Naive thymus-derived CD4-positive, alpha-beta T cell (primary cell): ENCODE data around the gene SURF1. TPM values are rescaled to one million over a fixed set of nuclear protein-coding genes. Genes with fewer than 3 reads are reported as not detected.

ENCODE experiments used
- ATAC-seq: fragments of 150-1000 bp; cut with Tn5 transposase; 2 replicates; pipeline ENCODE4 v1.10.0; 2021; ENCODE audit warnings: mild to moderate bottlenecking, moderate library complexity
- CTCF ChIA-PET: fragments of 350-600 bp; sonication (Branson Sonifier 250); formaldehyde crosslinking; loops from one replicate; lab custom pipeline; 2021; ENCODE audit warnings: antibody characterized with exemption; lab: Charles Lee
- POLR2A ChIA-PET: fragments of 350-600 bp; sonication (Branson Sonifier 250); formaldehyde crosslinking; loops from one replicate; lab custom pipeline; 2021; ENCODE audit warnings: antibody characterized with exemption, inconsistent platforms; lab: Charles Lee
- DNase-seq, 9 donors: peaks; one replicate each; pipeline versions ENCODE4 v3.0.0 to v3.0.0-alpha.2; 2020 to 2022; ENCODE audit warnings: mixed read lengths in 1 of 9
- H3K27ac ChIP-seq: one replicate; pipeline ENCODE4 v1.7.0; 2013; ENCODE audit warnings: mild to moderate bottlenecking, low read depth, low read length, moderate library complexity
- H3K27me3 ChIP-seq, 2 donors: one replicate each; pipeline ENCODE4 v1.7.0; 2013; ENCODE audit warnings: low read length in 2 of 2, mild to moderate bottlenecking in 2 of 2, moderate library complexity in 2 of 2; ENCODE audit not compliant: control insufficient read depth in 2 of 2, insufficient read depth in 2 of 2
- H3K36me3 ChIP-seq, 3 experiments: 1 replicate in 2 of 3; 2 replicates in 1 of 3; pipeline ENCODE4 v1.7.0; 2013; ENCODE audit warnings: low read length in 3 of 3, mild to moderate bottlenecking in 3 of 3, moderate library complexity in 1 of 3; ENCODE audit not compliant: insufficient read depth in 3 of 3, control insufficient read depth in 2 of 3
- H3K4me1 ChIP-seq, 2 donors: one replicate each; pipeline ENCODE4 v1.7.0; 2013; ENCODE audit warnings: low read length in 2 of 2, mild to moderate bottlenecking in 2 of 2, moderate library complexity in 1 of 2; ENCODE audit not compliant: control insufficient read depth in 2 of 2, insufficient read depth in 2 of 2
- H3K4me3 ChIP-seq: 2 replicates; pipeline ENCODE4 v1.7.0; 2013; ENCODE audit warnings: mild to moderate bottlenecking, low read length
- H3K9me3 ChIP-seq, 3 experiments: 1 replicate in 2 of 3; 2 replicates in 1 of 3; pipeline ENCODE4 v1.7.0; 2013; ENCODE audit warnings: low read length in 3 of 3; ENCODE audit not compliant: control insufficient read depth in 2 of 3
- H3K27ac Mint-ChIP-seq, 9 donors: one replicate each; pipeline ENCODE4 v1.8.0; 2020 to 2022; ENCODE audit warnings: mixed read lengths in 9 of 9, mild to moderate bottlenecking in 8 of 9, moderate library complexity in 5 of 9, inconsistent platforms in 2 of 9
- H3K27me3 Mint-ChIP-seq, 5 donors: one replicate each; pipeline ENCODE4 v1.8.0; 2021 to 2022; ENCODE audit warnings: mixed read lengths in 5 of 5, mild to moderate bottlenecking in 1 of 5
- H3K36me3 Mint-ChIP-seq, 5 donors: one replicate each; pipeline ENCODE4 v1.8.0; 2020 to 2022; ENCODE audit warnings: mixed read lengths in 5 of 5, mild to moderate bottlenecking in 3 of 5, inconsistent platforms in 1 of 5
- H3K4me1 Mint-ChIP-seq, 7 donors: one replicate each; pipeline ENCODE4 v1.8.0; 2020 to 2022; ENCODE audit warnings: mixed read lengths in 7 of 7, mild to moderate bottlenecking in 3 of 7, inconsistent platforms in 1 of 7
- H3K4me3 Mint-ChIP-seq, 10 donors: one replicate each; pipeline ENCODE4 v1.8.0; 2020 to 2022; ENCODE audit warnings: mild to moderate bottlenecking in 10 of 10, mixed read lengths in 10 of 10, moderate library complexity in 6 of 10, inconsistent platforms in 2 of 10
- H3K9me3 Mint-ChIP-seq, 11 donors: one replicate each; pipeline ENCODE4 v1.8.0; 2020 to 2022; ENCODE audit warnings: mixed read lengths in 11 of 11, mild to moderate bottlenecking in 4 of 11, inconsistent platforms in 1 of 11, moderate library complexity in 1 of 11
- intact Hi-C, 2 donors: fragments of 100-400 bp; cut with micrococcal nuclease; formaldehyde crosslinking; loops; one replicate each; pipeline ENCODE4 v1.15.1; 2023
- polyA plus RNA-seq, 2 donors: library from polyadenylated mRNA; unstranded; fragments of 300-500 nt; fragmentation: Illumina TruSeq; gene quantifications; one replicate each; pipeline ENCODE4 v1.2.3, GENCODE V29; 2021
- total RNA-seq, 6 experiments: library from RNA in 5 of 6; stranded (reverse) in 5 of 6; gene quantifications; 1 replicate in 5 of 6; 2 replicates in 1 of 6; pipeline ENCODE4 v1.2.3 and lab custom pipeline; 2021 to 2026

The SURF1 gene
- total and polyA plus RNA-seq, 7 experiments from 2014 or later, result 40.5 to 128 (median 53.3) TPM

DNA sequence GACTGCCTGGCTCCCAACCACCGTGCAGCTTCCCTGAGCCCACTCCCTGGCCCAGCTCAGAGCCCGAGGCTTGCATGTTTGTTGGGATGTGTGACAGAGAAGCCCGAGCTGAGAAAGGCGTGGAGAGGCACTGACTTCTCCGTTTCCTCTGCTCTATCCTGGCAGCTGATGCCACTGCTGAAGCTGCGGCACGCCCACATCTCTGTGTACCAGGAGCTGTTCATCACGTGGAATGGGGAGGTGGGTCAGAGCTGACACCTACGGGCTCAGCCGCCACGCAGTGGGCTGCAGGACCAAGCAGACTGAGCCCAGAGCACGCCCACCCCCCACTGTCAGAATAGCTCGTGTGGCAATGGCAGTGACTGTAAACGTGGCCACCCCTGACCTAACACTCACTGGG is 29.2 kb upstream of the SURF1 start:
- CTCF ChIA-PET, result no interaction called here
- intact Hi-C loops, result no loop called here
- POLR2A ChIA-PET, result interaction anchor here (1.0 kb wide), 1 partner anchor 32 kb away, joined by 3 read pairs; the partner anchor contains the start of gene REXO4

DNA sequence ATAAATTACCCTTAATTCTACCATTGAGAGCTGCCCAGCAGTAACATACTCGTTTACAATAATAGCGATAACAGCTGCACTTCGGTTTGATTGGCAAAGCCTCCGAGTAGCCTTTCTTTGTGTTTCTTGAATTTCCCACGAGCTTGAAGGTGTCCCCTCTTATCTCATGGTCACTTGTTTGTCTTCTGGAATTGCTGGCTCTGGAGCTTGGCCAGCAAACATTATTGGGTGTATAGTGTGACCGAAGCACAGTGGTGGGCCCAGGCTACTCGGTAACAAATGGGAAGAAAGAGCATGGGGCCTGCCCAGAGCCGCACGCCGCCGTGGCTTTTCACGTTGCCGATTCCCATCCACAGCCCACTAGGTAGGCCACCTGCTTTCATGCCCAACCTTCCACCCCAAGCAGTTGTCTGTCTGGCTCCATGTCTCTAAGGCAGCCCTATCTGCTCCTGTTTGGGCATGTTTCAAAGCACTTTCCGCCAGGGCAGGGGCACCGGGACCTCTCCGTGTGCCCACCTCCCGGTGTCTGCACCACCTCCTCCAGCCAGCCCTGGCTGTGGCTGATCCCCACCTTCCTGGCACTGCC is 28.5 kb upstream of the SURF1 start:
- intact Hi-C loops, result no loop called here
- CTCF ChIA-PET, result no interaction called here
- Mint-ChIP-seq H3K36me3 (no peaks in the 10 kb centered on the region), H3K4me1 (no peaks in the 10 kb centered on the region), H3K27me3 (peaks cover 0 to 5% (median 0%) of the 10 kb centered on the region in 5 donors), H3K9me3 (no peaks in the 10 kb centered on the region), H3K4me3 (no peak overlapping the region), H3K27ac (no peak overlapping the region)
- no peaks in the 10 kb centered on the region for H3K9me3 ChIP-seq
- no peaks in the 10 kb centered on the region for H3K4me1 ChIP-seq
- no peaks in the 10 kb centered on the region for H3K36me3 ChIP-seq
- no peak for ATAC-seq
- POLR2A ChIA-PET, result interaction anchor here (1.0 kb wide), 1 partner anchor 33 kb away, joined by 3 read pairs; the partner anchor contains the start of gene REXO4
- H3K4me3 ChIP-seq, result no peak overlapping the region
- DNase-seq, result no peak
- no peak overlapping the region for H3K27ac ChIP-seq
- no peaks in the 10 kb centered on the region for H3K27me3 ChIP-seq

More for the DNA sequence above, 29.2 kb upstream of the SURF1 start:
- no peaks in the 10 kb centered on the region for H3K4me1 Mint-ChIP-seq
- no peaks in the 10 kb centered on the region for H3K9me3 Mint-ChIP-seq
- H3K4me3 Mint-ChIP-seq, result no peak overlapping the region
- H3K27ac ChIP-seq, result no peak overlapping the region
- H3K4me1 ChIP-seq, result no peaks in the 10 kb centered on the region
- H3K9me3 ChIP-seq, result no peaks in the 10 kb centered on the region
- H3K27ac Mint-ChIP-seq, result no peak overlapping the region
- H3K36me3 ChIP-seq, result no peaks in the 10 kb centered on the region
- no peak for ATAC-seq
- no peaks in the 10 kb centered on the region for H3K27me3 ChIP-seq
- peaks cover 0 to 6% (median 0%) of the 10 kb centered on the region in 5 donors for H3K27me3 Mint-ChIP-seq
- H3K36me3 Mint-ChIP-seq, result no peaks in the 10 kb centered on the region
- H3K4me3 ChIP-seq, result no peak overlapping the region
- no peak for DNase-seq

DNA sequence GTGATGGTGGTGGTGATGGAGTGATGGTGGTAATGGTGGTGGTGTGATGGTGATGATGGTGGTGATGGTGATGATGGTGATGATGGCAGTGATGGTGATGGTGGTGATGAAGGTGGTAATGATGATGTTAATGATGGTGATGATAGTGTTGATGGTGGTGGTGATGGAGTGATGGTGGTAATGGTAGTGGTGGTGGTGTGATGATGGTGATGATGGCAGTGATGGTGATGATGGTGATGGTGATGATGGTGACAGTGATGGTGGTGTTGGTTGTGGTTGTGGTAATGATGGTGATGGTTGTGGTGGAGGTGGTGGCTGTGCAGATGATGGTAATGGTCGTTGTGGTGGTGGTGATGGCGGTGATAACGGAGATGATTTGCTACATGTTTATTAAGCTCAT is 27.2 kb upstream of the SURF1 start:
- Histone ChIP-seq H3K9me3 (no peaks in the 10 kb centered on the region), H3K4me1 (no peaks in the 10 kb centered on the region), H3K36me3 (no peaks in the 10 kb centered on the region), H3K4me3 (no peak overlapping the region), H3K27ac (no peak overlapping the region), H3K27me3 (no peaks in the 10 kb centered on the region)
- Mint-ChIP-seq H3K9me3 (no peaks in the 10 kb centered on the region), H3K27me3 (no peaks in the 10 kb centered on the region), H3K4me1 (no peaks in the 10 kb centered on the region), H3K36me3 (no peaks in the 10 kb centered on the region), H3K4me3 (no peak overlapping the region), H3K27ac (no peak overlapping the region)
- CTCF ChIA-PET, result no interaction called here
- intact Hi-C loops, result no loop called here
- DNase-seq, result no peak
- no peak for ATAC-seq
- POLR2A ChIA-PET, result no interaction called here

DNA sequence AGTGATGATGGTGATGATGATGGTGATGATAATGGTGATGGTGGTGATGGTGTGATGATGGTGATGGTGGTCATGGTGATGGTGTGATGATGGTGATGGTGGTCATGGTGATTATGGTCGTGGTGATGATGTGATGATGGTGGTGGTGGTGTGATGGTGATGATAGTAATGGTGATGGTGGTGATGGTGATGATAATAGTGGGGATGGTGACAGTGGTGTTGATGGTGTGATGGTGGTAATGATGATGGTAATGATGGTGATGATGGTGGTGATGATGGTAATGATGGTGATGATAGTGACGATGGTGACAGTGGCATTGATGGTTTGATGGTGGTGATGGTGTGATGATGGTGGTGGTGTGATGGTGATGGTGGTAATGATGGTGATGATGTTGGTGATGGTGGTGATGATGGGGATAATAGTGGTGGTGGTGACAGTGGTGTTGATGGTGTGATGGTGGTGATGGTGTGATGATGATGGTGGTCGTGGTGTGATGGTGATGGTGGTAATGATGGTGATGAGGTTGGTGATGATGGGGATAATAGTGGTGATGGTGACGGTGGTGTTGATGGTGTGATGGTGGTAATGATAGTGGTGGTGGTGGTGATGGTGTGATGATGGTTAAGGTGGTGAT is 26.3 kb upstream of the SURF1 start:
- Histone ChIP-seq H3K9me3 (no peaks in the 10 kb centered on the region), H3K27ac (no peak overlapping the region), H3K4me1 (no peaks in the 10 kb centered on the region), H3K36me3 (no peaks in the 10 kb centered on the region), H3K27me3 (no peaks in the 10 kb centered on the region), H3K4me3 (no peak overlapping the region)
- Mint-ChIP-seq H3K4me1 (no peaks in the 10 kb centered on the region), H3K27ac (no peak overlapping the region), H3K9me3 (no peaks in the 10 kb centered on the region), H3K4me3 (no peak overlapping the region), H3K36me3 (no peaks in the 10 kb centered on the region), H3K27me3 (no peaks in the 10 kb centered on the region)
- CTCF ChIA-PET, result no interaction called here
- POLR2A ChIA-PET, result no interaction called here
- ATAC-seq (no peak), DNase-seq (no peak)
- intact Hi-C loops, result no loop called here

DNA sequence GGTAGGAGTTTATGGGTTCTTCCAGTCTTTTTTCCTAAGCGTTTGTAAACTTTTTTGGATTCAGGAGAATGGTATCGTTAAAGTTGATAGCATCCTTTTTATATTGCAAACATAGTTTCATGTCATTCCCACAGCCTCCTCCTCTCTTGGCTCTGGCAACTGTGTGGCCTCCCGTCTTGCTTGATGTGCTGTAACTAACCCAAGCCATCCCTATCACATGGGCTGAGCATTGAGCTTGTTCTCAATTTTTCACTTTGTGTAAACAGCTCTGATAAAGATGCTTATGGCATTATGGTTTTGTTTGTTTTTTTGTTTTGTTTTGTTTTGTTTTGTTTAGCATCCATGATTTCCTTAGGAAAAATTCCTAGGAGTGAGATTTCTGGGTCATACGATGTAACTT is 24.4 kb upstream of the SURF1 start:
- Histone ChIP-seq H3K27ac (no peak overlapping the region), H3K4me1 (peaks cover 0 to 5% of the 10 kb centered on the region in 2 donors), H3K4me3 (no peak overlapping the region), H3K9me3 (no peaks in the 10 kb centered on the region), H3K36me3 (no peaks in the 10 kb centered on the region), H3K27me3 (no peaks in the 10 kb centered on the region)
- Mint-ChIP-seq H3K4me1 (peaks cover 0 to 7% (median 0%) of the 10 kb centered on the region in 7 donors), H3K4me3 (no peak overlapping the region), H3K27me3 (peaks cover 0 to 4% (median 0%) of the 10 kb centered on the region in 5 donors), H3K27ac (no peak overlapping the region), H3K36me3 (no peaks in the 10 kb centered on the region), H3K9me3 (no peaks in the 10 kb centered on the region)
- ATAC-seq (no peak), DNase-seq (no peak)
- POLR2A ChIA-PET, result no interaction called here
- CTCF ChIA-PET, result interaction anchor here (0.6 kb wide), 1 partner anchor 72 kb away, joined by 3 read pairs; no protein-coding TSS in a partner anchor
- intact Hi-C loops, result no loop called here

DNA sequence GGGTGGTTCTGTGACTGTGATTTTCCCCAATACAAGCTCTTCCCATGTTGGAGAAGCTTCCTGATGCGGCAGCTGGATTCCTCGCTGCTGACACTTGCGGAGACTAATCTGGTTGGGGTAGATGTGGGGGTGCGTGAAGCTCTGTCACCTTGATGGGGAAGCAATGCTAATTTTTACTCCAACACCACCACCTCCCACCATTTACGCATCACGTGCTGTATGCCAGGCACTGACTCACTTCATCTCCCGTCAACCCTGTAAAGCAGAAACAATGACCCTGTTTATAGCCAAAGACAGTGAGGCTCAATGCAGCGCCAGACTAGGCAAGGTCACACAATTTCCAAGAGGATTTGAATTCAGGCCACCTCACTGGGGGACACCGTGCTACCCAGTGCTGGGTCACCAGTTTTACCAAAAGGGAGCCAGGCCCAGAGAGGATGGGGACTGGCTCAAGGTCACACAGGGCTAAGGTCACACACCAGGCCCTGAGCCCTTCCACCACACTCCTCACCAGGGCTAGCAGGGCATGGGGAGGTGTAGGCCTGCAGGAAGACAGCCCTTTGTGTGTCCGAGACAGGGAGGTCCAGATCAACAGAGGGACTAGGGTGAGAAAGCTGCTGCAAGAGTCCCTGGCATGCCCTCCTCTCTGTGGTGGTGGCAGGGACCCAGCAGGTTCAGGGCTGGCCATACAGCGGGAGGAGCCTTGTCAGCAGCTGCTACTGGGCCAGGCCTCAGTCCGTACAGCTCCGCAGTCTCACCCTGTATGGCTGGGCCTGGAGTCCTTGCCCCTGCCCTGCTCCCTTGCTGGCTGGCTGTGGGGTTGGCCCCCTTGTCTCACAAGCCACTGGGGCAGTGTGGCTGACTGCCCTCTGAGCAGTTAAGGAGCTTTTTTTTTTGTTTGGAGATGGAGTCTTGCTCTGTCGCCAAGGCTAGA is 23.1 kb upstream of the SURF1 start:
- Histone ChIP-seq H3K27ac (no peak overlapping the region), H3K36me3 (no peaks in the 10 kb centered on the region), H3K27me3 (no peaks in the 10 kb centered on the region), H3K9me3 (no peaks in the 10 kb centered on the region), H3K4me3 (no peak overlapping the region), H3K4me1 (peaks cover 5 to 8% of the 10 kb centered on the region in 2 donors)
- ChIA-PET CTCF (no interaction called here), POLR2A (interaction anchor here (0.6 to 1.0 kb wide), 2 partner anchors 31 to 260 kb away, joined by 3 to 5 read pairs; partner anchors contain the start of genes MED22 and RPL7A)
- intact Hi-C loops, result loop anchor here in 1 of 2 donors (5.0 to 10.0 kb wide), 3 partner anchors 195 to 785 kb away; partner anchors contain the start of genes BRD3OS and RNU6ATAC
- Mint-ChIP-seq H3K4me1 (peaks cover 6 to 14% (median 8%) of the 10 kb centered on the region in 7 donors), H3K27me3 (peaks cover 0 to 4% (median 0%) of the 10 kb centered on the region in 5 donors), H3K36me3 (peaks cover 0 to 7% (median 0%) of the 10 kb centered on the region in 5 donors), H3K9me3 (no peaks in the 10 kb centered on the region), H3K4me3 (no peak overlapping the region), H3K27ac (no peak overlapping the region)
- DNase-seq (no peak), ATAC-seq (no peak)
